ENCODE results near the gene KRTAP3-3. TPM values are rescaled to one million over a fixed set of nuclear protein-coding genes. Genes with fewer than 3 reads are reported as not detected.

The KRTAP3-3 gene
- total and polyA plus RNA-seq, 2 experiments from 2014 or later, result not detected

DNA sequence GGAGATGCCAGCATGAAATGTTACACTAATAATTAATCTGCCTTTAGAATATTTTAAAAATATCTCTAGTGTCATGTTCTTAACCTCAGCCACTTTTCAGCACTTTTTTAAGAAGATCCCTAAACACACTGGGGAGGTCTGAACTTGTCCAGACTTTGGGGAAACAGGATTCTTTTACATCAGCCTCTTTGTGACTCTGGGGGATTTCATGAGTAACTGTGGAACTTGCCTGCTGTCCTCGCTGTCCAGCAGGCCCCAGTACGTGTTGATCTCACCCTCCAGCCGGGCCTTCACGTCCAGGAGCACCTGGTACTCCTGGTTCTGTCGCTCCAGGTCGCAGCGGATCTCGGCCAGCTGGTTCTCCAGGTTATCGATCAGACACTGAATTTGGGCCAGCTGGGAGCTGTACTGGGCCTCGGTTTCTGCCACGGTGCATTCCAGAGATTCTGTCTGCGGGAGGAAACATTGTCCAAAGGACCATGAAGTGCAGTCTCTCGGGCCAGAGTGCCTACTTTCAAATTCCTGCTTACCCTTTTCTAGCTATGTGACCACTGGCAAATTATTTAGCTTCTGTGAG, 15.3 kb downstream of the KRTAP3-3 start:
- Histone ChIP-seq H3K79me2 (replicated peaks; ENCODE audit: insufficient read depth) (no peaks in the 10 kb centered on the region), H3K4me1 (ENCODE audit: insufficient read depth) (0 out of 2 replicates have a peak, but pooled peaks cover 3% of the 10 kb centered on the region), H3F3A (replicated peaks; ENCODE audit: low read depth) (no peaks in the 10 kb centered on the region), H3K36me3 (ENCODE audit: insufficient read depth) (no peaks in the 10 kb centered on the region), H4K20me1 (replicated peaks; ENCODE audit: insufficient read depth) (no peaks in the 10 kb centered on the region), H3K4me2 (no peak overlapping the region), H3K27me3 (ENCODE audit: insufficient read depth) (no peaks in the 10 kb centered on the region), H3K9me2 (ENCODE audit: insufficient read depth) (0 out of 2 replicates have a peak, but pooled peaks cover 3% of the 10 kb centered on the region), H2AFZ (peak overlapping the region; percentile 32; the same call in 1 of the 2 replicates), H3K4me3 (no peak overlapping the region), H3K27ac (ENCODE audit: low read depth) (no peak overlapping the region)
- peaks cover 11% of the 10 kb centered on the region; the same call in 2 of the 3 replicates for H3K4me1 Mint-ChIP-seq
- H3K27ac Mint-ChIP-seq, result no peak overlapping the region; the same call in 1 of the 2 replicates
- ATAC-seq, result no peak
- H3K4me3 Mint-ChIP-seq, result no peak overlapping the region
- TF ChIP-seq EZH2phosphoT487 (IDR thresholded peaks at IDR 0.05; ENCODE audit: unreplicated experiment) (no peak), POLR2AphosphoS5 (IDR thresholded peaks at IDR 0.05; ENCODE audit: low read depth) (no peak), ZNF114 (CRISPR knock-in tag; IDR thresholded peaks at IDR 0.05) (no peak), REST (IDR thresholded peaks at IDR 0.05; ENCODE audit: unreplicated experiment) (no peak), JUNB (IDR thresholded peaks at IDR 0.05; ENCODE audit: unreplicated experiment) (no peak), ZNF331 (CRISPR knock-in tag; IDR thresholded peaks at IDR 0.05; ENCODE audit: low read depth) (no peak), STAT1 (IDR thresholded peaks at IDR 0.05; ENCODE audit: unreplicated experiment) (no peak), CTCF (conservative IDR thresholded peaks at IDR 0.05; ENCODE audit: low read depth in 2 of 2) (no peak), EZH2 (IDR thresholded peaks at IDR 0.05; ENCODE audit: low read depth, unreplicated experiment) (no peak), NANOG (IDR thresholded peaks at IDR 0.05; ENCODE audit: borderline replicate concordance) (no peak), CREB1 (CRISPR knock-in tag; IDR thresholded peaks at IDR 0.05; ENCODE audit: low read depth) (no peak), ZNF462 (CRISPR knock-in tag; IDR thresholded peaks at IDR 0.05) (no peak)
- TF ChIP-seq, protein P1, sequence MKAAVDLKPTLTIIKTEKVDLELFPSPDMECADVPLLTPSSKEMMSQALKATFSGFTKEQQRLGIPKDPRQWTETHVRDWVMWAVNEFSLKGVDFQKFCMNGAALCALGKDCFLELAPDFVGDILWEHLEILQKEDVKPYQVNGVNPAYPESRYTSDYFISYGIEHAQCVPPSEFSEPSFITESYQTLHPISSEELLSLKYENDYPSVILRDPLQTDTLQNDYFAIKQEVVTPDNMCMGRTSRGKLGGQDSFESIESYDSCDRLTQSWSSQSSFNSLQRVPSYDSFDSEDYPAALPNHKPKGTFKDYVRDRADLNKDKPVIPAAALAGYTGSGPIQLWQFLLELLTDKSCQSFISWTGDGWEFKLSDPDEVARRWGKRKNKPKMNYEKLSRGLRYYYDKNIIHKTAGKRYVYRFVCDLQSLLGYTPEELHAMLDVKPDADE (IDR thresholded peaks at IDR 0.05), result no peak
- DNase-seq (ENCODE audit: low spot score), result no peak
- peaks cover 6% of the 10 kb centered on the region for H3K27me3 Mint-ChIP-seq (ENCODE audit: insufficient read depth, low read depth, poor library complexity)
- no peaks in the 10 kb centered on the region for H3K36me3 Mint-ChIP-seq (ENCODE audit: low read depth)
- H3K9me3 Mint-ChIP-seq, result no peaks in the 10 kb centered on the region
